Thyroid gland (tissue), 4 donors: ENCODE measurements around the gene CBX1. TPM values are rescaled to one million over a fixed set of nuclear protein-coding genes. Genes with fewer than 3 reads are reported as not detected.
"Not testable (repeated sequence)": the region's sequence is repeated elsewhere in the genome, so short reads cannot be mapped to it uniquely, and the experiment has no call there.

Source experiments
- DNase-seq, 2 donors: peaks; one replicate each; pipeline ENCODE4 v3.0.0-alpha.2; 2019
- H3K27ac ChIP-seq, 3 donors: fragments of 200-600 bp; sonication (generic); 1 replicate in 2 of 3; 2 replicates in 1 of 3; pipeline ENCODE4 v1.5.1; 2016 to 2019; ENCODE audit warnings: mild to moderate bottlenecking in 1 of 3, moderate library complexity in 1 of 3
- H3K27me3 ChIP-seq: fragments of 200-600 bp; sonication (generic); one replicate; pipeline ENCODE4 v1.5.1; 2019
- H3K36me3 ChIP-seq, 2 donors: fragments of 200-600 bp; sonication (generic); one replicate each; pipeline ENCODE4 v1.5.1; 2016 to 2019
- H3K4me1 ChIP-seq, 2 donors: fragments of 200-600 bp; sonication (generic); one replicate each; pipeline ENCODE4 v1.5.1; 2017 to 2019
- H3K4me3 ChIP-seq, 3 donors: fragments of 200-600 bp; sonication (generic); replicated peaks in 1 of 3; 1 replicate in 2 of 3; 2 replicates in 1 of 3; pipeline ENCODE4 v1.5.1; 2016; ENCODE audit warnings: mild to moderate bottlenecking in 1 of 3
- H3K9me3 ChIP-seq: fragments of 200-600 bp; sonication (generic); one replicate; pipeline ENCODE4 v1.5.1; 2017
- POLR2A ChIP-seq, 2 donors: fragments of 450-650 bp; IDR thresholded peaks; one replicate each; pipeline ENCODE4 v1.6.1; 2017; ENCODE audit warnings: antibody characterized with exemption in 2 of 2, mild to moderate bottlenecking in 2 of 2, moderate library complexity in 1 of 2
- WGBS, 2 donors: methylation state at CpG; one replicate each; pipeline ENCODE4 v1.1.5; 2017; 5-methylcytosine and 5-hydroxymethylcytosine counted together
- intact Hi-C: fragments of 100-400 bp; cut with DNase I; formaldehyde crosslinking; loops from one replicate; pipeline ENCODE4 v1.15.1; 2023
- total RNA-seq, 4 donors: library from RNA; depleted of rRNA; stranded (reverse); fragments of >200 nt; gene quantifications; one replicate each; pipeline ENCODE4 v1.2.3, GENCODE V29; 2016
- TF ChIP-seq, protein P1 (sequence below), 6 experiments: fragments of 200-600 bp in 3 of 6; fragments of 450-650 bp in 3 of 6; sonication (generic) in 3 of 6; IDR thresholded peaks; one replicate each; pipeline ENCODE4 v1.5.1; 2016 to 2019; ENCODE audit warnings: antibody characterized with exemption in 6 of 6, mild to moderate bottlenecking in 2 of 6, inconsistent platforms in 1 of 6, moderate library complexity in 1 of 6

Gene CBX1
- total RNA-seq, 4 donors from 2014 or later = 33.0 to 49.1 (median 38.2) TPM

GRCh38 chr17:48036693-48037035, 64.6 kb downstream of the CBX1 start:
- no peaks in the 10 kb centered on the region for H3K27me3 ChIP-seq
- H3K4me3 ChIP-seq = peak overlapping the region in 1 of 3 donors; percentile 68
- DNase-seq = no peak
- H3K36me3 ChIP-seq = no peaks in the 10 kb centered on the region
- no peak for TF ChIP-seq POLR2A (IDR thresholded peaks at IDR 0.05)
- TF ChIP-seq, protein P1, sequence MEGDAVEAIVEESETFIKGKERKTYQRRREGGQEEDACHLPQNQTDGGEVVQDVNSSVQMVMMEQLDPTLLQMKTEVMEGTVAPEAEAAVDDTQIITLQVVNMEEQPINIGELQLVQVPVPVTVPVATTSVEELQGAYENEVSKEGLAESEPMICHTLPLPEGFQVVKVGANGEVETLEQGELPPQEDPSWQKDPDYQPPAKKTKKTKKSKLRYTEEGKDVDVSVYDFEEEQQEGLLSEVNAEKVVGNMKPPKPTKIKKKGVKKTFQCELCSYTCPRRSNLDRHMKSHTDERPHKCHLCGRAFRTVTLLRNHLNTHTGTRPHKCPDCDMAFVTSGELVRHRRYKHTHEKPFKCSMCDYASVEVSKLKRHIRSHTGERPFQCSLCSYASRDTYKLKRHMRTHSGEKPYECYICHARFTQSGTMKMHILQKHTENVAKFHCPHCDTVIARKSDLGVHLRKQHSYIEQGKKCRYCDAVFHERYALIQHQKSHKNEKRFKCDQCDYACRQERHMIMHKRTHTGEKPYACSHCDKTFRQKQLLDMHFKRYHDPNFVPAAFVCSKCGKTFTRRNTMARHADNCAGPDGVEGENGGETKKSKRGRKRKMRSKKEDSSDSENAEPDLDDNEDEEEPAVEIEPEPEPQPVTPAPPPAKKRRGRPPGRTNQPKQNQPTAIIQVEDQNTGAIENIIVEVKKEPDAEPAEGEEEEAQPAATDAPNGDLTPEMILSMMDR (IDR thresholded peaks at IDR 0.05) = no peak
- no peaks in the 10 kb centered on the region for H3K9me3 ChIP-seq
- 69 to 72% methylated on average over 6 of the region's 6 CpGs for WGBS, 2 donors
- peak overlapping the region in 1 of 3 donors; percentile 75 for H3K27ac ChIP-seq
- intact Hi-C loops = no loop called here
- H3K4me1 ChIP-seq = peaks cover 0 to 11% of the 10 kb centered on the region in 2 donors

DNA sequence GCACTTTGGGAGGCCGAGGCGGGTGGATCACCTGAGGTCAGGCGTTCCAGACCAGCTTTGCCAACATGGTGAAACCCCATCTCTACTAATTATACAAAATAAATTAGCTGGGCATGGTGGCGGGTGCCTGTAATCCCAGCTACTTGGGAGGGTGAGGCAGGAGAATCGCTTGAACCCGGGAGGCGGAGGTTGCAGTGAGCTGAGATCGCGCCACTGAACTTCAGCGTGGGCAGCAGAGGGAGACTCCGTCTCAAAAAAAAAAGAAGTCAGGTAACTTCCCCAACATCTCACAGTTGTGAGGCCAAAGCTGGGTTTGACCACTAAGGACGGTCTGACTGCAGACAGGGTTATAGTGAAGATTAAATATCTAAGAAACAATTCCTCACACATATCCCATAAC, 66.5 kb downstream of the CBX1 start:
- H3K36me3 ChIP-seq, DNase-seq, H3K27me3 ChIP-seq, H3K4me3 ChIP-seq, H3K27ac ChIP-seq, H3K9me3 ChIP-seq, intact Hi-C loops: not testable (repeated sequence)
- H3K4me1 ChIP-seq = peaks cover 0 to 11% of the 10 kb centered on the region in 2 donors
- 86 to 92% methylated on average over 12 of the region's 12 CpGs for WGBS, 2 donors

DNA sequence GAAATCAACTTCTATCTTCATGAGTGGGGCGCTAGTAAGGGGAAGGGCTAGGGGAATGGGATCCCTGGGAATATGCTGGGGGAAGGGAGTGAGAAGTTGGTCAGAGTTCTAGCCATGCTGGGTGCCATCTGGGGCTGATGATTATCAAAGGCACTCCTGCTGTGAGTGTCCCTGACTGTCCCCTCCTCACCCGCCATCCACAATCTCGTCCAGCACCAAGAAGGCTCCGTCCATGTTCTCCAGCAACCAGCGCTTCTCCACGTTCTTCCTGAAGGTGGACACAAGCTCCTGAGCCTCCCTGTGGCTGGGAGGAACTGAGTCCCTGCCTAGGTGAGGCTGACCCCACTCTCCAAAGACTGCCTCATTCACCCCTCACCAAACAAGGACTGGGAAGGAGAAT, 69.3 kb downstream of the CBX1 start:
- 90 to 95% methylated on average over 6 of the region's 6 CpGs for WGBS, 2 donors
- no peak for DNase-seq
- H3K27ac ChIP-seq = no peak overlapping the region
- intact Hi-C loops = no loop called here
- H3K27me3 ChIP-seq = no peaks in the 10 kb centered on the region
- TF ChIP-seq, protein P1 (IDR thresholded peaks at IDR 0.05) = no peak
- no peak for TF ChIP-seq POLR2A (IDR thresholded peaks at IDR 0.05)
- no peaks in the 10 kb centered on the region for H3K9me3 ChIP-seq
- H3K4me3 ChIP-seq = no peak overlapping the region
- no peaks in the 10 kb centered on the region for H3K36me3 ChIP-seq
- peaks cover under 1 to 7% of the 10 kb centered on the region in 2 donors for H3K4me1 ChIP-seq

DNA sequence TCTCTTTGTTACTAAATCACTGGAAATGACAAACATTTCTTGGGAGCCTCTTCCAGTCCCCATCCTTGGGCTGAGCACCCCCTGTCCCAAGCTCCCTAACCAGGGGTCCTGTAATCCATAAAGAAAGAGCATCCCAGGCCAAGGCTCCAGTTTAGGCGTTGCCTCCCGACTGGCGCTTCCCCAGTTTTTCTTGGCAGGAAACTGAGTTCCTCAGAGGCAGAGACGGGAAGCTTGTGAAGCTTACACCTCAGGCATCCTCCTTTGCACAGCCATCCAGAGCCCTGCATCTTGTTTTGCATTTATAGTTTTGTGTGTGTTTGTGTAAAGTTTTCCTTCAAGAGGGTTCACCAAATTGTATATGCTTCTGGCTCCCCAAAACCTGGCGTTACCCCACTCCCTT, 70.7 kb downstream of the CBX1 start:
- WGBS, 2 donors = 69 to 82% methylated on average over 5 of the region's 5 CpGs
- no peak overlapping the region for H3K27ac ChIP-seq

GRCh38 chr17:48028736-48029135, 72.5 kb downstream of the CBX1 start:
- TF ChIP-seq POLR2A (IDR thresholded peaks at IDR 0.05) = no peak
- TF ChIP-seq, protein P1 (IDR thresholded peaks at IDR 0.05) = no peak
- Histone ChIP-seq H3K4me1 (peaks cover 27% of the 10 kb centered on the region in 2 donors), H3K27ac (no peak overlapping the region), H3K27me3 (no peaks in the 10 kb centered on the region), H3K36me3 (no peaks in the 10 kb centered on the region), H3K4me3 (no peak overlapping the region), H3K9me3 (no peaks in the 10 kb centered on the region)
- intact Hi-C loops = loop anchor here (5.0 kb wide), 1 partner anchor 44 kb away; no protein-coding TSS in a partner anchor
- DNase-seq = no peak
- 60 to 67% methylated on average over 1 of the region's 1 CpG for WGBS, 2 donors

More for the DNA sequence above, 70.7 kb downstream of the CBX1 start:
- no peak overlapping the region for H3K4me3 ChIP-seq
- intact Hi-C loops = no loop called here
- H3K9me3 ChIP-seq = no peaks in the 10 kb centered on the region
- H3K27me3 ChIP-seq = no peaks in the 10 kb centered on the region
- no peak for DNase-seq
- TF ChIP-seq, protein P1 (IDR thresholded peaks at IDR 0.05) = no peak
- TF ChIP-seq POLR2A (IDR thresholded peaks at IDR 0.05) = no peak
- H3K4me1 ChIP-seq = peaks cover 15% of the 10 kb centered on the region in 2 donors
- H3K36me3 ChIP-seq = no peaks in the 10 kb centered on the region
